Esophagus squamous epithelium (tissue), 4 donors: ENCODE data around the gene LILRA1.

ENCODE experiments used
- CTCF ChIP-seq, 6 experiments: fragments of 450-650 bp in 4 of 6; fragments of 200-600 bp in 2 of 6; sonication (generic) in 2 of 6; IDR thresholded peaks; one replicate each; pipeline ENCODE4 v1.5.1; 2016 to 2019; ENCODE audit warnings: antibody characterized with exemption in 6 of 6, mild to moderate bottlenecking in 4 of 6, moderate library complexity in 4 of 6
- POLR2A ChIP-seq, 4 donors: fragments of 450-650 bp; IDR thresholded peaks; one replicate each; pipeline ENCODE4 v1.6.1; 2017; ENCODE audit warnings: antibody characterized with exemption in 4 of 4, mild to moderate bottlenecking in 4 of 4, moderate library complexity in 3 of 4

- no peak for TF ChIP-seq CTCF (IDR thresholded peaks at IDR 0.05)
- TF ChIP-seq POLR2A (IDR thresholded peaks at IDR 0.05), result no peak
These were observed 6.4 kb upstream of the LILRA1 start for GRCh38 chr19:54587026-54587425.
